ENCODE measurements around the gene EPHB3. TPM values are rescaled to one million over a fixed set of nuclear protein-coding genes. Genes with fewer than 3 reads are reported as not detected.

The EPHB3 gene
- polyA plus RNA-seq, 2 of the 4 experiments (the other 2 are of a cell fraction), result 0.36 to 0.50 TPM

- ChIA-PET POLR2A (no interaction called here), CTCF (interaction anchor here (0.9 to 2.3 kb wide), 5 partner anchors 83 to 252 kb away, joined by 3 to 13 read pairs (median 7); no protein-coding TSS in a partner anchor)
- TF ChIP-seq HOXA7 (CRISPR knock-in tag; IDR thresholded peaks at IDR 0.05) (no peak), BCL3 (IDR thresholded peaks at IDR 0.05) (no peak), BHLHE40 (IDR thresholded peaks at IDR 0.05; ENCODE audit: low read depth, low read length) (no peak), ESRRA (IDR thresholded peaks at IDR 0.05; ENCODE audit: borderline replicate concordance, low read length) (no peak), JUN (IDR thresholded peaks at IDR 0.05) (no peak), SREBF2 (IDR thresholded peaks at IDR 0.05) (no peak), CTCF (IDR thresholded peaks at IDR 0.05) (no peak), CBX8 (IDR thresholded peaks at IDR 0.05) (no peak), EHMT2 (IDR thresholded peaks at IDR 0.05; ENCODE audit: low read depth) (no peak), POLR2A (IDR thresholded peaks at IDR 0.05; ENCODE audit: low read length) (no peak), HMGXB4 (CRISPR knock-in tag; IDR thresholded peaks at IDR 0.05; ENCODE audit: borderline replicate concordance) (no peak), E2F6 (IDR thresholded peaks at IDR 0.05; ENCODE audit: borderline replicate concordance, low read depth) (no peak), RFX5 (IDR thresholded peaks at IDR 0.05) (no peak), ELK1 (IDR thresholded peaks at IDR 0.05; ENCODE audit: low read depth, low read length) (no peak), HOXB13 (CRISPR knock-in tag; IDR thresholded peaks at IDR 0.05; ENCODE audit: low read depth) (no peak), MAX (IDR thresholded peaks at IDR 0.05) (no peak), TFCP2L1 (CRISPR knock-in tag; IDR thresholded peaks at IDR 0.05) (no peak), JUNB (IDR thresholded peaks at IDR 0.05) (no peak)
- no peak overlapping the region for H3K4me3 ChIP-seq
- H3K4me1 ChIP-seq, result no peaks in the 10 kb centered on the region
- ATAC-seq (no peak), DNase-seq (ENCODE audit: low read depth in 1 of 2, low spot score in 1 of 2) (no peak), FAIRE-seq (no peak)
- no peaks in the 10 kb centered on the region for H3K9me3 ChIP-seq
- no peak overlapping the region for H3K4me2 ChIP-seq
- no peak overlapping the region for H3K27ac ChIP-seq
- 66% methylated on average over 12 of the region's 12 CpGs for WGBS (ENCODE audit: missing lambda C conversion rate)
These were observed 9.8 kb upstream of the EPHB3 start for GRCh38 chr3:184551614-184552256.

GRCh38 chr3:184552296-184552695 is 9.3 kb upstream of the EPHB3 start:
- 31% methylated on average over 5 of the region's 6 CpGs for WGBS (ENCODE audit: missing lambda C conversion rate)
- FAIRE-seq (no peak), ATAC-seq (no peak), DNase-seq (ENCODE audit: low read depth in 1 of 2, low spot score in 1 of 2) (no peak)
- ChIA-PET POLR2A (no interaction called here), CTCF (interaction anchor here (0.9 to 1.6 kb wide), 3 partner anchors 83 to 252 kb away, joined by 3 to 7 read pairs (median 3); no protein-coding TSS in a partner anchor)
- no peak for TF ChIP-seq RARB (CRISPR knock-in tag; IDR thresholded peaks at IDR 0.05)
- no peak for TF ChIP-seq POLR2AphosphoS2 (conservative IDR thresholded peaks at IDR 0.05; ENCODE audit: low read length)
- no peak for TF ChIP-seq KDM5A (IDR thresholded peaks at IDR 0.05)
- no peak for TF ChIP-seq TFCP2L1 (CRISPR knock-in tag; IDR thresholded peaks at IDR 0.05)
- no peak for TF ChIP-seq EHMT2 (IDR thresholded peaks at IDR 0.05; ENCODE audit: low read depth)
- no peak for TF ChIP-seq HMGXB4 (CRISPR knock-in tag; IDR thresholded peaks at IDR 0.05; ENCODE audit: borderline replicate concordance)
- no peak for TF ChIP-seq SMC3 (IDR thresholded peaks at IDR 0.05)
- no peak for TF ChIP-seq HDAC2 (IDR thresholded peaks at IDR 0.05)
- no peak for TF ChIP-seq USF2 (IDR thresholded peaks at IDR 0.05)
- no peak for TF ChIP-seq MAX (IDR thresholded peaks at IDR 0.05)
- TF ChIP-seq HOXA7 (CRISPR knock-in tag; IDR thresholded peaks at IDR 0.05), result no peak
- TF ChIP-seq ZC3H11A (IDR thresholded peaks at IDR 0.05), result no peak
- no peak for TF ChIP-seq RFX5 (IDR thresholded peaks at IDR 0.05)
- no peak for TF ChIP-seq HOXB13 (CRISPR knock-in tag; IDR thresholded peaks at IDR 0.05; ENCODE audit: low read depth)
- TF ChIP-seq JUN (IDR thresholded peaks at IDR 0.05), result no peak
- no peaks in the 10 kb centered on the region for H3K9me3 ChIP-seq
- no peak overlapping the region for H3K4me2 ChIP-seq
- H3K27ac ChIP-seq, result no peak overlapping the region
- H3K4me3 ChIP-seq, result no peak overlapping the region
- H3K4me1 ChIP-seq, result no peaks in the 10 kb centered on the region
